HL-60 (cell line): Measurements from ENCODE around the gene WDR33.

Experiments used
- GABPA ChIP-seq: IDR thresholded peaks from 2 replicates; pipeline ENCODE4 v1.6.1; 2012; ENCODE audit warnings: low read depth
- POLR2AphosphoS5 ChIP-seq: IDR thresholded peaks from 2 replicates; pipeline ENCODE4 v1.6.1; 2012; ENCODE audit warnings: low read depth
- SPI1 ChIP-seq: IDR thresholded peaks from 2 replicates; pipeline ENCODE4 v1.6.1; 2012; ENCODE audit warnings: low read depth, mild to moderate bottlenecking, borderline replicate concordance
- TF ChIP-seq, protein P1 (sequence below): IDR thresholded peaks from one replicate; pipeline ENCODE4 v1.5.1; 2011; ENCODE audit warnings: low read length, control low read depth, inconsistent platforms; ENCODE audit not compliant: insufficient read depth

DNA sequence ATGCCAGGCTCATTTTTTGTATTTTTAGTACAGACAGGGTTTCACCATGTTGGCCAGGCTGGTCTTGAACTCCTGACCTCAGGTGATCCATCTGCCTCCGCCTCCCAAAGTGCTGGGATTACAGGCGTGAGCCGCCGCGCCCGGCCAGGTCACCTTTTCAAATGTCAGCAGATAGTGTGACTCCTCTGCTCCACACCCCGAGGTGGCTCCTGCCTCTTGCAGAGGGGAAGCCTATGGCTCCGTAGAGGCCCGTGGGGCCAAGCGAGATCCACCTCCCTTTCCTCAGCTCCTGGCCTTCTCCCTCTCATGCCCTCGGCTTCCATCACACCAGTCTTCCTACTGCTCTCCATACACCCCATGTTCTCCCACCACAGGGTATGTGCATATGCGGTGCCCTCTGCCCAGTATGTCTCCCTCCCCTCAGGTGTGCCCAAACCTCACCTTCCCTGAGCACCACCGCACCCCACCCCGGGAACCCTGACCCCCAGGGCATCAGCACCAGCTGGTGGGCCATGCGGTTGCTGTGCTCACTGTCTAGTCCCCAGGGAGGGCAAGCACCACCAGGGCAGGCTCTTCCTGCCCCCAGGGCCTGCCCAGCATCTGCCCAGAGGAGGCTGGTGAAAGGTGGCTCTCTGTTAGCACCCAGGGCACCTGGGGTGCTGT is 154.3 kb downstream of the WDR33 start:
- TF ChIP-seq, protein P1, sequence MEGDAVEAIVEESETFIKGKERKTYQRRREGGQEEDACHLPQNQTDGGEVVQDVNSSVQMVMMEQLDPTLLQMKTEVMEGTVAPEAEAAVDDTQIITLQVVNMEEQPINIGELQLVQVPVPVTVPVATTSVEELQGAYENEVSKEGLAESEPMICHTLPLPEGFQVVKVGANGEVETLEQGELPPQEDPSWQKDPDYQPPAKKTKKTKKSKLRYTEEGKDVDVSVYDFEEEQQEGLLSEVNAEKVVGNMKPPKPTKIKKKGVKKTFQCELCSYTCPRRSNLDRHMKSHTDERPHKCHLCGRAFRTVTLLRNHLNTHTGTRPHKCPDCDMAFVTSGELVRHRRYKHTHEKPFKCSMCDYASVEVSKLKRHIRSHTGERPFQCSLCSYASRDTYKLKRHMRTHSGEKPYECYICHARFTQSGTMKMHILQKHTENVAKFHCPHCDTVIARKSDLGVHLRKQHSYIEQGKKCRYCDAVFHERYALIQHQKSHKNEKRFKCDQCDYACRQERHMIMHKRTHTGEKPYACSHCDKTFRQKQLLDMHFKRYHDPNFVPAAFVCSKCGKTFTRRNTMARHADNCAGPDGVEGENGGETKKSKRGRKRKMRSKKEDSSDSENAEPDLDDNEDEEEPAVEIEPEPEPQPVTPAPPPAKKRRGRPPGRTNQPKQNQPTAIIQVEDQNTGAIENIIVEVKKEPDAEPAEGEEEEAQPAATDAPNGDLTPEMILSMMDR = no peak
- TF ChIP-seq SPI1 = no peak
- no peak for TF ChIP-seq POLR2AphosphoS5
- TF ChIP-seq GABPA = no peak
